GM12874 (cell line): Measurements from ENCODE around the gene OR52J3.

ENCODE experiments used
- TF ChIP-seq, protein P1 (sequence below): IDR thresholded peaks from 2 replicates; pipeline ENCODE4 v1.5.1; 2011; ENCODE audit warnings: low read depth, mild to moderate bottlenecking, control low read depth, low read length, moderate library complexity; ENCODE audit not compliant: insufficient read depth

The OR52J3 gene

DNA sequence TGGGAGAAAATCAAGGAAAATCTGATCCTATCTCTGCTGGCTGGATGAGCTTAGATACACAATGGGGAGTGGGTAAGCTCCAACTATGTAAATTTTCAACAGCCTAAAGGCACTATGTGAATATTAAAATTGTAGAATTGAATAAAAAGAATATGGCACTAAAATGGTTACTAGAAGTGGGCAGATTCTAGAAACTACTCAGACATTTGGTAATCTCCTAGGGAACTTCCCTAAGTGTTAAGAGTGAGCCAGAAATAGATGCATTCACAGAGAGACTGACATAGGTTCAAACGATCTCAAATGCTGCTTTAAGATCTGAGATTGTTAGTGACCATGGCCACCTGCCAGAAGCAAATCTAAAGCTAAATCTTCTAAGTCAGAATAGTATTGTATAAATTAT is 18.7 kb downstream of the OR52J3 start:
- TF ChIP-seq, protein P1, sequence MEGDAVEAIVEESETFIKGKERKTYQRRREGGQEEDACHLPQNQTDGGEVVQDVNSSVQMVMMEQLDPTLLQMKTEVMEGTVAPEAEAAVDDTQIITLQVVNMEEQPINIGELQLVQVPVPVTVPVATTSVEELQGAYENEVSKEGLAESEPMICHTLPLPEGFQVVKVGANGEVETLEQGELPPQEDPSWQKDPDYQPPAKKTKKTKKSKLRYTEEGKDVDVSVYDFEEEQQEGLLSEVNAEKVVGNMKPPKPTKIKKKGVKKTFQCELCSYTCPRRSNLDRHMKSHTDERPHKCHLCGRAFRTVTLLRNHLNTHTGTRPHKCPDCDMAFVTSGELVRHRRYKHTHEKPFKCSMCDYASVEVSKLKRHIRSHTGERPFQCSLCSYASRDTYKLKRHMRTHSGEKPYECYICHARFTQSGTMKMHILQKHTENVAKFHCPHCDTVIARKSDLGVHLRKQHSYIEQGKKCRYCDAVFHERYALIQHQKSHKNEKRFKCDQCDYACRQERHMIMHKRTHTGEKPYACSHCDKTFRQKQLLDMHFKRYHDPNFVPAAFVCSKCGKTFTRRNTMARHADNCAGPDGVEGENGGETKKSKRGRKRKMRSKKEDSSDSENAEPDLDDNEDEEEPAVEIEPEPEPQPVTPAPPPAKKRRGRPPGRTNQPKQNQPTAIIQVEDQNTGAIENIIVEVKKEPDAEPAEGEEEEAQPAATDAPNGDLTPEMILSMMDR, result no peak

DNA sequence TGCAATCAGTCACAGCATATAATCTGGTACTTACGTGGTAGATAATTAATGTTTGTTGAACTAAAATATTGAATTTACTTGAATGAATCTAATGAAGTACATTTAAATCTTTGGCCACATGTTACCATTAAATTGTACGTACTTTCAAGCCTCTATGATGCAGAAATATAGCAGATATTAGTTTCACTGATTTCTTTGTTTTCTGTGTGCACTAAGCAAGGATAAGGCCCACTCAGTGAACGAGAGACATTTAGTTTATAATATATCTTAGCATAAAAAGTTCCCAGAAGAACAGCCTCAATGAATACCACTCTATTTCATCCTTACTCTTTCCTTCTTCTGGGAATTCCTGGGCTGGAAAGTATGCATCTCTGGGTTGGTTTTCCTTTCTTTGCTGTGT is 22.9 kb downstream of the OR52J3 start, which contains the start of gene OR52E1:
Gene OR52E1, plus strand, starts transcription at position 301 of the 400 bp plus-strand sequence.
- TF ChIP-seq, protein P1, result no peak

DNA sequence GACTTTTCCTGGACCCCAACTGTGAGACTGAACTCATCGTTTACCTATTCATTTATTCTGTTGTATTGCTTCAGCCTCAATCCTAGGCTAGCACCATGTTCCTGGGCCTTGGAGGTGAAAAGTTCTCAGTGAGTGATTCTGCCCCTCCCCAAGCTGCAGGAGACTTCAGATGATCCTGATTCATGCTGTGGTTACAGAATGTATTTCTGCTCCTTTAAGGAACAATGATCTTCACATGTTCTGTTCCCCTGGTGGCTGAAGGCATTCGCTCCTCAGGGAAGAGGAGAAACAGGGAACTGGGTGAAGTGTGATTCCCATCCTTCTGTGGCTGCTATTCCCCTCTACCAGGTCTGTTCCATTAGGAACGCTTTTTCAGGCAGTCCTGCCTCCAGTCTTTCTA is 25.5 kb downstream of the OR52J3 start:
- TF ChIP-seq, protein P1, result no peak

- TF ChIP-seq, protein P1, result no peak
Observed at GRCh38 chr11:5081405-5081804, 35.1 kb downstream of the OR52J3 start.

DNA sequence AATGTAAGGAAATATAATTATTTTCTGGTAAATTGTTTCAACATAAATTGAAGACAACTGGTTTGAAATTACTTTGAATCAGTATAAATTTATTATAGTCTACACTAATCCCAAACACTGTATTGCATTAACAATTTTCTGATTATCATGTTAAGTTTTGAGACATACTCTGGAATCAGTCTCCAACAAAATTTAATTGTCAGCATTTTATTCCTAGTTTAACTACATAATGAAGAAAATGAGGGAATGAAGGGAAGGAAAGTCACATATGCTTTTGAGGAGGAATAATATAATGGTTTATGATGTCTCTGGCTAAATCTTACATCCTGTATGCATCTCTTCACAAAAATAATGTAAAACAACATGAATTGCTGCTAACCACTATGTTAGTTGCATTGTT is 37.3 kb downstream of the OR52J3 start:
- TF ChIP-seq, protein P1, result no peak

DNA sequence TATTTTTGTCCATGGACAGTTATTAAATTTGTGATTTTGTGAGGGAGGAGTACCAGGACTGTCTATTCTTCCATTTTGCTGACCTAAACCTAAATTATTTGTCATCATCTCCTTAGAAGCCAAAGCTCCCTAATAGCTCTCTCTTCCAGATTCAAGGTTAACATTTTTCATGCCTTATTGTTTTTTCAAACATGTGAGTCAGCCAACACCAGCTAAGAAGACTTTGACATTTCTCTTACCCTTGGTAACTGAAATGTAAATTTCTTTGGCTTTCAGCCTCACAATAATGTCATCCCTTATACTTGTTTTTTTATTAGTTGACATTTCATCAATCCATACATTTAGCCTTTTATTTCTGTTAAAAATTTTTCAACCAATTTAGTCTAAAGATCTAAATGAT is 42.2 kb downstream of the OR52J3 start:
- TF ChIP-seq, protein P1, result no peak

DNA sequence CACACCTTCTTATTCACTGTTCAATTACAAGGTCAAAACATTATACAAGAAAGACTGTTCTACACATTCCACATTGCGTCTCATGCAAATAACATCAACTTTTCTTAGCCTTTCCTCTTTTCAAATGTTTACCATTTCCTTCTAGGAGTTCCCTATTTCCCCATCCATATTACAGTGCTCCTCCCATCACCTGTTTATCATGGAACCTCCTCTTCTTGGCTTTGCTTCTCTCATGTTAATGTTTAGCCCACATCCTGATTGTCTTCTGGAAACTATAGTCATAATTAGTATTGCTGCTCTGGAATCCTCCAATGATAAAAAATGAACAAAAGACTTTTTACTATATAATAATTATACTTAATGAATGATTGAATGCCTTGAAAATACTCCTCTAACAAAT is 44.3 kb downstream of the OR52J3 start:
- TF ChIP-seq, protein P1, result no peak
